Body of pancreas (tissue), 4 donors: ENCODE results near the gene PFKFB4.

Source experiments
- CTCF ChIP-seq, 7 experiments: fragments of 450-650 bp in 4 of 7; fragments of 200-600 bp in 3 of 7; sonication (generic) in 3 of 7; IDR thresholded peaks; one replicate each; pipeline ENCODE4 v1.5.1; 2016 to 2019; ENCODE audit warnings: antibody characterized with exemption in 7 of 7
- POLR2A ChIP-seq, 3 donors: fragments of 450-650 bp; IDR thresholded peaks; one replicate each; pipeline ENCODE4 v1.6.1; 2016; ENCODE audit warnings: antibody characterized with exemption in 3 of 3, mild to moderate bottlenecking in 2 of 3

GRCh38 chr3:48595075-48595525 lies 38.5 kb upstream of the PFKFB4 start, which contains the start of gene COL7A1:
- TF ChIP-seq CTCF (IDR thresholded peaks at IDR 0.05) (no peak), POLR2A (IDR thresholded peaks at IDR 0.05) (no peak)
